OCI-LY7 (cell line): ENCODE data around the gene EFNA4. TPM values are rescaled to one million over a fixed set of nuclear protein-coding genes. Genes with fewer than 3 reads are reported as not detected.

Source experiments
- BruUV-seq: library from RNA; stranded (reverse); fragments of 400-500 nt; replicated peaks from 2 replicates; lab custom pipeline; 2021; lab: Mats Ljungman, UMichigan
- CTCF ChIA-PET: fragments of 300-600 bp; sonication (Branson Sonifier 250); formaldehyde crosslinking; loops from one replicate; lab custom pipeline; 2022; ENCODE audit warnings: antibody characterized with exemption; ENCODE audit not compliant: unreplicated experiment; lab: Charles Lee
- POLR2A ChIA-PET: fragments of 300-600 bp; sonication (Branson Sonifier 250); formaldehyde crosslinking; loops from one replicate; lab custom pipeline; 2022; ENCODE audit warnings: antibody characterized with exemption; lab: Charles Lee
- DNase-seq: peaks from one replicate; pipeline ENCODE4 v3.0.0-alpha.2; 2015; ENCODE audit warnings: low spot score
- H2AFZ ChIP-seq: fragments of 200-600 bp; sonication (generic), shearing (Covaris generic); 2 replicates; pipeline ENCODE4 v1.6.1; 2014; ENCODE audit warnings: mild to moderate bottlenecking, antibody characterized with exemption, low read length, moderate library complexity
- H3K27ac ChIP-seq: fragments of 200-600 bp; sonication (generic); 2 replicates; pipeline ENCODE4 v1.5.1; 2014; ENCODE audit warnings: mixed run types, low read depth, mild to moderate bottlenecking, moderate library complexity, low read length, inconsistent platforms; ENCODE audit not compliant: poor library complexity, severe bottlenecking
- H3K36me3 ChIP-seq: fragments of 200-600 bp; sonication (generic); 2 replicates; pipeline ENCODE4 v1.6.1; 2014; ENCODE audit warnings: mild to moderate bottlenecking, antibody characterized with exemption, low read length, moderate library complexity, mixed read lengths; ENCODE audit not compliant: insufficient read depth
- H3K4me1 ChIP-seq: fragments of 200-600 bp; sonication (generic); 2 replicates; pipeline ENCODE4 v1.5.1; 2014; ENCODE audit warnings: mild to moderate bottlenecking, low read length; ENCODE audit not compliant: insufficient read depth, poor library complexity, severe bottlenecking
- H3K4me2 ChIP-seq: fragments of 200-600 bp; sonication (generic); 2 replicates; pipeline ENCODE4 v1.6.1; 2014; ENCODE audit warnings: mild to moderate bottlenecking, low read length
- H3K4me3 ChIP-seq: fragments of 200-600 bp; sonication (generic); 2 replicates; pipeline ENCODE4 v1.5.1; 2014; ENCODE audit warnings: mild to moderate bottlenecking, low read depth, low read length; ENCODE audit not compliant: poor library complexity, severe bottlenecking
- H3K79me2 ChIP-seq: fragments of 200-600 bp; sonication (generic); 2 replicates; pipeline ENCODE4 v1.6.1; 2016; ENCODE audit warnings: low read depth, mild to moderate bottlenecking, low read length, moderate library complexity, mixed read lengths; ENCODE audit not compliant: insufficient read depth
- H3K9me2 ChIP-seq: fragments of 200-600 bp; sonication (generic); 2 replicates; pipeline ENCODE4 v1.6.1; 2016; ENCODE audit warnings: mild to moderate bottlenecking, low read length, mixed read lengths; ENCODE audit not compliant: insufficient read depth
- H3K9me3 ChIP-seq: fragments of 200-600 bp; sonication (generic); 2 replicates; pipeline ENCODE4 v1.6.1; 2014; ENCODE audit warnings: mild to moderate bottlenecking, mixed run types, low read length, mixed read lengths
- H4K20me1 ChIP-seq: fragments of 200-600 bp; sonication (generic); 2 replicates; pipeline ENCODE4 v1.6.1; 2014; ENCODE audit warnings: mild to moderate bottlenecking, antibody characterized with exemption, low read length, moderate library complexity, mixed read lengths; ENCODE audit not compliant: insufficient read depth
- CTCF ChIP-seq: fragments of 200-600 bp; sonication (generic); conservative IDR thresholded peaks from 2 replicates; pipeline ENCODE4 v1.5.1; 2014; ENCODE audit warnings: mild to moderate bottlenecking, antibody characterized with exemption, low read length, moderate library complexity, mixed read lengths
- EZH2phosphoT487 ChIP-seq: fragments of 200-600 bp; sonication (generic); IDR thresholded peaks from 2 replicates; pipeline ENCODE4 v1.6.1; 2018; ENCODE audit warnings: low read depth, borderline replicate concordance, mild to moderate bottlenecking, mixed run types, antibody characterized with exemption, low read length, moderate library complexity, mixed read lengths
- intact Hi-C: fragments of 100-400 bp; cut with micrococcal nuclease; formaldehyde crosslinking; loops from one replicate; pipeline ENCODE4 v1.10.0; 2022; ENCODE audit not compliant: unreplicated experiment
- total RNA-seq, 2 experiments: library from RNA; depleted of rRNA in 1 of 2; stranded (reverse); fragments of >200 nt in 1 of 2; shearing (Covaris generic) in 1 of 2; gene quantifications; 2 replicates each; pipeline ENCODE4 v1.2.3, GENCODE V29; 2014 to 2022

The EFNA4 gene
- total RNA-seq, 2 experiments from 2014 or later = 9.0 to 10.5 TPM

GRCh38 chr1:155051342-155051776 is 12.2 kb upstream of the EFNA4 start:
- Histone ChIP-seq H3K4me3 (peak overlapping the region; percentile 91), H3K4me2 (peak overlapping the region; percentile 99), H3K79me2 (no peaks in the 10 kb centered on the region), H3K27ac (no peak overlapping the region), H3K9me2 (no peaks in the 10 kb centered on the region), H3K4me1 (peaks cover 35% of the 10 kb centered on the region), H2AFZ (peak overlapping the region; percentile 63), H4K20me1 (no peaks in the 10 kb centered on the region), H3K9me3 (no peaks in the 10 kb centered on the region), H3K36me3 (no peaks in the 10 kb centered on the region)
- CTCF ChIA-PET = interaction anchor here (0.6 to 1.7 kb wide), 3 partner anchors 10 to 34 kb away, joined by 3 to 6 read pairs (median 5); no protein-coding TSS in a partner anchor
- POLR2A ChIA-PET = interaction anchor here (0.6 to 1.2 kb wide), 3 partner anchors 9 to 50 kb away, joined by 3 to 4 read pairs (median 3); no protein-coding TSS in a partner anchor
- BruUV-seq = no TSS peak
- TF ChIP-seq EZH2phosphoT487 (no peak), CTCF (no peak; the same call in 1 of the 2 replicates)
- DNase-seq = no peak
- intact Hi-C loops = loop anchor here (1.0 kb wide), 1 partner anchor 50 kb away; no protein-coding TSS in a partner anchor

- Histone ChIP-seq H3K79me2 (no peaks in the 10 kb centered on the region), H3K9me3 (no peaks in the 10 kb centered on the region), H3K9me2 (no peaks in the 10 kb centered on the region), H3K4me1 (peaks cover 35% of the 10 kb centered on the region), H3K4me3 (peak overlapping the region; percentile 91), H2AFZ (peak overlapping the region; percentile 63), H3K36me3 (0 out of 2 replicates have a peak, but pooled peaks cover 5% of the 10 kb centered on the region), H3K4me2 (peak overlapping the region; percentile 99), H3K27ac (no peak overlapping the region), H4K20me1 (no peaks in the 10 kb centered on the region)
- TF ChIP-seq EZH2phosphoT487 = no peak
- TF ChIP-seq CTCF = no peak
- no TSS peak for BruUV-seq
- CTCF ChIA-PET = interaction anchor here (0.6 to 1.7 kb wide), 3 partner anchors 10 to 1553 kb away, joined by 3 to 6 read pairs (median 3); no protein-coding TSS in a partner anchor
- POLR2A ChIA-PET = interaction anchor here (0.6 to 1.5 kb wide), 3 partner anchors 9 to 51 kb away, joined by 3 to 6 read pairs (median 4); no protein-coding TSS in a partner anchor
- intact Hi-C loops = loop anchor here (1.0 kb wide), 1 partner anchor 51 kb away; no protein-coding TSS in a partner anchor
- peak; percentile 37 for DNase-seq
Measured at GRCh38 chr1:155051777-155052398, 11.7 kb upstream of the EFNA4 start.
